OCI-LY7 (cell line): ENCODE data around the gene EIF4G3. TPM values are rescaled to one million over a fixed set of nuclear protein-coding genes. Genes with fewer than 3 reads are reported as not detected.
"Not testable (repeated sequence)": the region's sequence is repeated elsewhere in the genome, so short reads cannot be mapped to it uniquely, and the experiment has no call there.

Experiments used
- BruUV-seq: library from RNA; stranded (reverse); fragments of 400-500 nt; replicated peaks from 2 replicates; lab custom pipeline; 2021; lab: Mats Ljungman, UMichigan
- CTCF ChIA-PET: fragments of 300-600 bp; sonication (Branson Sonifier 250); formaldehyde crosslinking; loops from one replicate; lab custom pipeline; 2022; ENCODE audit warnings: antibody characterized with exemption; ENCODE audit not compliant: unreplicated experiment; lab: Charles Lee
- POLR2A ChIA-PET: fragments of 300-600 bp; sonication (Branson Sonifier 250); formaldehyde crosslinking; loops from one replicate; lab custom pipeline; 2022; ENCODE audit warnings: antibody characterized with exemption; lab: Charles Lee
- DNase-seq: peaks from one replicate; pipeline ENCODE4 v3.0.0-alpha.2; 2015; ENCODE audit warnings: low spot score
- H2AFZ ChIP-seq: fragments of 200-600 bp; sonication (generic), shearing (Covaris generic); 2 replicates; pipeline ENCODE4 v1.6.1; 2014; ENCODE audit warnings: mild to moderate bottlenecking, antibody characterized with exemption, low read length, moderate library complexity
- H3K27ac ChIP-seq: fragments of 200-600 bp; sonication (generic); 2 replicates; pipeline ENCODE4 v1.5.1; 2014; ENCODE audit warnings: mixed run types, low read depth, mild to moderate bottlenecking, moderate library complexity, low read length, inconsistent platforms; ENCODE audit not compliant: poor library complexity, severe bottlenecking
- H3K36me3 ChIP-seq: fragments of 200-600 bp; sonication (generic); 2 replicates; pipeline ENCODE4 v1.6.1; 2014; ENCODE audit warnings: mild to moderate bottlenecking, antibody characterized with exemption, low read length, moderate library complexity, mixed read lengths; ENCODE audit not compliant: insufficient read depth
- H3K4me1 ChIP-seq: fragments of 200-600 bp; sonication (generic); 2 replicates; pipeline ENCODE4 v1.5.1; 2014; ENCODE audit warnings: mild to moderate bottlenecking, low read length; ENCODE audit not compliant: insufficient read depth, poor library complexity, severe bottlenecking
- H3K4me2 ChIP-seq: fragments of 200-600 bp; sonication (generic); 2 replicates; pipeline ENCODE4 v1.6.1; 2014; ENCODE audit warnings: mild to moderate bottlenecking, low read length
- H3K4me3 ChIP-seq: fragments of 200-600 bp; sonication (generic); 2 replicates; pipeline ENCODE4 v1.5.1; 2014; ENCODE audit warnings: mild to moderate bottlenecking, low read depth, low read length; ENCODE audit not compliant: poor library complexity, severe bottlenecking
- H3K79me2 ChIP-seq: fragments of 200-600 bp; sonication (generic); 2 replicates; pipeline ENCODE4 v1.6.1; 2016; ENCODE audit warnings: low read depth, mild to moderate bottlenecking, low read length, moderate library complexity, mixed read lengths; ENCODE audit not compliant: insufficient read depth
- H3K9me2 ChIP-seq: fragments of 200-600 bp; sonication (generic); 2 replicates; pipeline ENCODE4 v1.6.1; 2016; ENCODE audit warnings: mild to moderate bottlenecking, low read length, mixed read lengths; ENCODE audit not compliant: insufficient read depth
- H3K9me3 ChIP-seq: fragments of 200-600 bp; sonication (generic); 2 replicates; pipeline ENCODE4 v1.6.1; 2014; ENCODE audit warnings: mild to moderate bottlenecking, mixed run types, low read length, mixed read lengths
- H4K20me1 ChIP-seq: fragments of 200-600 bp; sonication (generic); 2 replicates; pipeline ENCODE4 v1.6.1; 2014; ENCODE audit warnings: mild to moderate bottlenecking, antibody characterized with exemption, low read length, moderate library complexity, mixed read lengths; ENCODE audit not compliant: insufficient read depth
- CTCF ChIP-seq: fragments of 200-600 bp; sonication (generic); conservative IDR thresholded peaks from 2 replicates; pipeline ENCODE4 v1.5.1; 2014; ENCODE audit warnings: mild to moderate bottlenecking, antibody characterized with exemption, low read length, moderate library complexity, mixed read lengths
- EZH2phosphoT487 ChIP-seq: fragments of 200-600 bp; sonication (generic); IDR thresholded peaks from 2 replicates; pipeline ENCODE4 v1.6.1; 2018; ENCODE audit warnings: low read depth, borderline replicate concordance, mild to moderate bottlenecking, mixed run types, antibody characterized with exemption, low read length, moderate library complexity, mixed read lengths
- intact Hi-C: fragments of 100-400 bp; cut with micrococcal nuclease; formaldehyde crosslinking; loops from one replicate; pipeline ENCODE4 v1.10.0; 2022; ENCODE audit not compliant: unreplicated experiment
- total RNA-seq, 2 experiments: library from RNA; depleted of rRNA in 1 of 2; stranded (reverse); fragments of >200 nt in 1 of 2; shearing (Covaris generic) in 1 of 2; gene quantifications; 2 replicates each; pipeline ENCODE4 v1.2.3, GENCODE V29; 2014 to 2022

The EIF4G3 gene
- total RNA-seq, 2 experiments from 2014 or later, result 28.5 to 62.1 TPM

DNA sequence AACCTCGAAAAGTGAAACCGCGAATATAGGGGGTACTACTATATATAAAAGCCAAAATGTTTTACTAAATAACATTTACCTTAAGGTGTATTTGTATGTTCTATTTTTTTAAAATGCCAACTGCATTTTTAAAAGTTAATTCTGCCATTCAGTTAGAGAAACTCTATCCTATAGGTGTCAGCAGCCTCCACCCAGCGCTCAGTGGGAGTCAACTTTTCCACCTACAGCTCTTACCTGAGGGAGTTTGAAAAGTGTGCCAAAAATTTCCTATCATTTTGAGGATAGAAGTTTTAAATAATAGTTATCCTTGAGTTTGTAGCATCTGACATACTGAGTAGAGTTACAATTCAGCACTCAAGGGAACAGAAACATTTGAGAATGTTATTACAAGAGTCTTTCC, 383.5 kb downstream of the EIF4G3 start:
- Histone ChIP-seq H3K4me3 (no peak overlapping the region), H3K4me1 (peaks cover 3% of the 10 kb centered on the region), H3K36me3 (no peaks in the 10 kb centered on the region), H3K4me2 (no peak overlapping the region), H4K20me1 (no peaks in the 10 kb centered on the region), H3K9me3 (no peaks in the 10 kb centered on the region), H3K27ac (no peak overlapping the region), H3K9me2 (no peaks in the 10 kb centered on the region), H3K79me2 (no peaks in the 10 kb centered on the region), H2AFZ (no peak overlapping the region)
- no peak for TF ChIP-seq CTCF
- TF ChIP-seq EZH2phosphoT487, result no peak
- ChIA-PET POLR2A (no interaction called here), CTCF (no interaction called here)
- no peak for DNase-seq
- intact Hi-C loops, result no loop called here
- no TSS peak for BruUV-seq

DNA sequence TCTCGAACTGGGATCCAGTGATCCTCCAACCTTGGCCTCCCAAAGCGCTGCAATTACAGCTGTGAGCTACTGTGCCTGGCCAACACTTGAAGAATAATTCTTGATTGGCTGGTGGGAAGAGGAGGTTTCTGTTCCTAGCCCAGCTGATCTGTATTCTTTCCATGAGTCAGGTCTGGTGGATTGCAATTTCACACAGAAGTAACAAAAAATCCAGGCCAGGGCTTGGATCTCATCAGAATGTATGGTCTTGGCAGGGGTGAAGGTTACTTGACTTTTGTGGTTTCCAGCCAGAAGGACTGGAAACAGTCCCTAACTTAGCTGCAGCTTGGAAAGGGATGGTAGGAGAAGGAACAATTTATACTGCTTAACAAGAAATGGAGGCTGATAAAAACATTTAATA, 384.5 kb downstream of the EIF4G3 start:
- no peaks in the 10 kb centered on the region for H4K20me1 ChIP-seq
- no peaks in the 10 kb centered on the region for H3K9me3 ChIP-seq
- TF ChIP-seq EZH2phosphoT487 (no peak), CTCF (no peak)
- peaks cover 10% of the 10 kb centered on the region for H3K4me1 ChIP-seq
- DNase-seq, result no peak
- ChIA-PET POLR2A (no interaction called here), CTCF (no interaction called here)
- no TSS peak for BruUV-seq
- H3K79me2 ChIP-seq, result no peaks in the 10 kb centered on the region
- H3K4me2 ChIP-seq, result no peak overlapping the region
- H3K36me3 ChIP-seq, result no peaks in the 10 kb centered on the region
- no peak overlapping the region for H2AFZ ChIP-seq
- no peak overlapping the region for H3K4me3 ChIP-seq
- intact Hi-C loops, result no loop called here
- H3K9me2 ChIP-seq, result no peaks in the 10 kb centered on the region
- no peak overlapping the region for H3K27ac ChIP-seq

GRCh38 chr1:20790785-20791184, 385.9 kb downstream of the EIF4G3 start:
- peaks cover 5% of the 10 kb centered on the region for H3K79me2 ChIP-seq
- peaks cover 2% of the 10 kb centered on the region; the same call in 1 of the 2 replicates for H4K20me1 ChIP-seq
- ChIA-PET POLR2A (interaction anchor here (0.7 kb wide), 1 partner anchor 251 kb away, joined by 3 read pairs; no protein-coding TSS in a partner anchor), CTCF (no interaction called here)
- no peak overlapping the region for H2AFZ ChIP-seq
- no peaks in the 10 kb centered on the region for H3K9me2 ChIP-seq
- H3K4me2 ChIP-seq, result no peak overlapping the region
- no peak overlapping the region for H3K4me3 ChIP-seq
- H3K9me3 ChIP-seq, result no peaks in the 10 kb centered on the region
- intact Hi-C loops, result no loop called here
- DNase-seq, result no peak
- peaks cover 3% of the 10 kb centered on the region; the same call in 1 of the 2 replicates for H3K36me3 ChIP-seq
- no peak for TF ChIP-seq EZH2phosphoT487
- no peak for TF ChIP-seq CTCF
- H3K4me1 ChIP-seq, result peaks cover 10% of the 10 kb centered on the region
- H3K27ac ChIP-seq, result no peak overlapping the region
- BruUV-seq, result no TSS peak

DNA sequence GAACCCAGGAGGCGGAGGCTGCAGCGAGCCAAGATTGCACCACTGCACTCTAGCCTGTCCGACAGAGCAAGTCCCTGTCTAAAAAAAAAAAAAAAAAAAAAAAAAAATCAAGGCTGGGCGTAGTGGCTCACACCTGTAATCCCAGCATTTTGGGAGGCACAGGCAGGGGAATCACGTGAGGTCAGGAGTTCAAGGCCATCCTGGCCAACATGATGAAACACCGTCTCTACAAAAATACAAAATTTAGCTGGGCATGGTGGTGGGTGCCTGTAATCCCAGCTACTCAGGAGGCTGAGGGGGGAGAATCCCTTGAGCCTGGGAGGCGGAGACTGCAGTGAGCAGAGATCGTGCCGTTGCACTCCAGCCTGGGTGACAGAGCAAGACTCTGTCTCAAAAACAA, 387.1 kb downstream of the EIF4G3 start:
- H3K9me3 ChIP-seq, H2AFZ ChIP-seq, DNase-seq, H3K9me2 ChIP-seq, CTCF ChIA-PET, BruUV-seq, H3K27ac ChIP-seq, H3K4me3 ChIP-seq, H3K4me2 ChIP-seq: not testable (repeated sequence)
- intact Hi-C loops, result loop anchor here (10.0 kb wide), 1 partner anchor 405 kb away; no protein-coding TSS in a partner anchor
- peaks cover 14% of the 10 kb centered on the region for H3K4me1 ChIP-seq
- H4K20me1 ChIP-seq, result peaks cover 14% of the 10 kb centered on the region
- H3K36me3 ChIP-seq, result peaks cover 13% of the 10 kb centered on the region
- POLR2A ChIA-PET, result interaction anchor here (0.7 to 0.8 kb wide), 2 partner anchors 13 to 40 kb away, joined by 3 to 5 read pairs; no protein-coding TSS in a partner anchor
- peaks cover 17% of the 10 kb centered on the region for H3K79me2 ChIP-seq
